ENCODE results near the gene LRRC3B. TPM values are rescaled to one million over a fixed set of nuclear protein-coding genes. Genes with fewer than 3 reads are reported as not detected.

LRRC3B gene
- total RNA-seq, 4 donors from 2014 or later = 0.30 TPM; not detected in 3

- Histone ChIP-seq H3K4me3 (no peak overlapping the region), H3K27ac (no peak overlapping the region), H3K4me1 (no peaks in the 10 kb centered on the region), H3K9me3 (no peaks in the 10 kb centered on the region), H3K36me3 (no peaks in the 10 kb centered on the region), H3K27me3 (no peaks in the 10 kb centered on the region)
- TF ChIP-seq CTCF (IDR thresholded peaks at IDR 0.05) = no peak
- no peak for TF ChIP-seq POLR2A (IDR thresholded peaks at IDR 0.05)
- TF ChIP-seq EP300 (IDR thresholded peaks at IDR 0.05) = no peak
- DNase-seq (ENCODE audit: low spot score in 2 of 2) = no peak
- WGBS, 2 donors = 91% methylated on average over 2 of the region's 2 CpGs
Measured at GRCh38 chr3:26681632-26682031, 59.1 kb downstream of the LRRC3B start.

GRCh38 chr3:26682406-26682805 lies 59.8 kb downstream of the LRRC3B start:
- no peaks in the 10 kb centered on the region for H3K9me3 ChIP-seq
- no peak for TF ChIP-seq POLR2A (IDR thresholded peaks at IDR 0.05)
- no peak for TF ChIP-seq CTCF (IDR thresholded peaks at IDR 0.05)
- TF ChIP-seq EP300 (IDR thresholded peaks at IDR 0.05) = no peak
- no peak overlapping the region for H3K27ac ChIP-seq
- no peaks in the 10 kb centered on the region for H3K4me1 ChIP-seq
- no peak overlapping the region for H3K4me3 ChIP-seq
- 93 to 95% methylated on average over 1 of the region's 1 CpG for WGBS, 2 donors
- no peaks in the 10 kb centered on the region for H3K36me3 ChIP-seq
- no peaks in the 10 kb centered on the region for H3K27me3 ChIP-seq
- DNase-seq (ENCODE audit: low spot score in 2 of 2) = no peak

- no peak for DNase-seq (ENCODE audit: low spot score in 2 of 2)
- Histone ChIP-seq H3K36me3 (no peaks in the 10 kb centered on the region), H3K27me3 (no peaks in the 10 kb centered on the region), H3K27ac (no peak overlapping the region), H3K4me1 (no peaks in the 10 kb centered on the region), H3K4me3 (no peak overlapping the region), H3K9me3 (no peaks in the 10 kb centered on the region)
- WGBS, 2 donors = 66 to 67% methylated on average over 3 of the region's 3 CpGs
- TF ChIP-seq CTCF (IDR thresholded peaks at IDR 0.05) (no peak), POLR2A (IDR thresholded peaks at IDR 0.05) (no peak), EP300 (IDR thresholded peaks at IDR 0.05) (no peak)
Measured at GRCh38 chr3:26683902-26684301, 61.3 kb downstream of the LRRC3B start.

- DNase-seq (ENCODE audit: low spot score in 2 of 2) = no peak
- WGBS, 2 donors = 67 to 70% methylated on average over 4 of the region's 4 CpGs
- Histone ChIP-seq H3K27ac (no peak overlapping the region), H3K9me3 (no peaks in the 10 kb centered on the region), H3K4me3 (no peak overlapping the region), H3K36me3 (no peaks in the 10 kb centered on the region), H3K4me1 (no peaks in the 10 kb centered on the region), H3K27me3 (no peaks in the 10 kb centered on the region)
- no peak for TF ChIP-seq POLR2A (IDR thresholded peaks at IDR 0.05)
- TF ChIP-seq EP300 (IDR thresholded peaks at IDR 0.05) = no peak
- no peak for TF ChIP-seq CTCF (IDR thresholded peaks at IDR 0.05)
Measured at GRCh38 chr3:26687466-26687865, 64.9 kb downstream of the LRRC3B start.

- 64 to 74% methylated on average over 2 of the region's 2 CpGs for WGBS, 2 donors
- H3K9me3 ChIP-seq = no peaks in the 10 kb centered on the region
- H3K27ac ChIP-seq = no peak overlapping the region
- H3K4me1 ChIP-seq = no peaks in the 10 kb centered on the region
- DNase-seq (ENCODE audit: low spot score in 2 of 2) = no peak
- H3K36me3 ChIP-seq = no peaks in the 10 kb centered on the region
- H3K4me3 ChIP-seq = no peak overlapping the region
- H3K27me3 ChIP-seq = no peaks in the 10 kb centered on the region
- no peak for TF ChIP-seq CTCF (IDR thresholded peaks at IDR 0.05)
- no peak for TF ChIP-seq EP300 (IDR thresholded peaks at IDR 0.05)
- TF ChIP-seq POLR2A (IDR thresholded peaks at IDR 0.05) = no peak
Measured at GRCh38 chr3:26699553-26699952, 77.0 kb downstream of the LRRC3B start.
